HG02852 (cell line): ENCODE measurements around the gene MYO15A.

Experiments used
- ATAC-seq: cut with Tn5 transposase; IDR thresholded peaks from one replicate; pipeline ENCODE4 v1.9.1; 2021; ENCODE audit warnings: mild to moderate bottlenecking, moderate library complexity; ENCODE audit not compliant: unreplicated experiment

MYO15A gene

DNA sequence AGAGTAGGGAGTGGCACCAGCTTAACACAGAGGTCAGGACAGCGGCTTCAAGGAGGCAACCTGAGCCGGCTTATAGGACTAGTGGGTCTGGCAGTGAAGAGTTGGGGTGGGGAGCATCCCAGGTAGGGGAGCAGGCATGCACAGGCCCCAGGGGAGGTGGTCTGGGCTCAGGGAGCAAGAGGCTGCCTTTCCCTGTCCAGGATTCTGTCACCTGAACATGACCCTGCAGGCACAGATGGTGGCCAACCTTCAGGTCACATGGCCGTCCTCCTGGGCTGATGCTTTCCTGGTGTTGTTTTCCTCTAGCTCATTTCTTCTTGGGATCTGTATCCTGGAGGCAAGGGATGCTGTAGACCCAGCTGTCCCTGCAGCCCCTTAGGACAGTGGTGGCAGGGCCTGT is 3.5 kb upstream of the MYO15A start:
- ATAC-seq: no peak

DNA sequence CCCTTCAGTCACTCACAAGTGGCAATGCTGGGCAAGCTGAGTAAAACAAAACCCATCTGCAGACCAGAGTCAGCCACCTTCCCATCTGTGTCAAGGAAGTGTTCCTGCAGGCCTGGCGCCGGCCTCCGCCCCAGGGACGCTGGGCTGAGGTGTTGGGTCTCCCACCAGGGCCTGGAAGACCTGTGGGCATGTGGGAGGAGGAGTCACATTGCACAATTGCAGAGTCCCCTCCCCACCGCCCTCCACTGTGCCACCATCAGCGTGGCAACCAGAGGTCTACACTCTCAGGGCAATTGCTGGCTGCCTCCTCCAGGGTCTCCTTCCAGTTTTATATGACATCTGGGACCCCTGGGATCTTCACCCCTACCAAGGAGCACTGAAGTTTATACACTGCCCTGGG is 3.0 kb upstream of the MYO15A start:
- no peak for ATAC-seq

DNA sequence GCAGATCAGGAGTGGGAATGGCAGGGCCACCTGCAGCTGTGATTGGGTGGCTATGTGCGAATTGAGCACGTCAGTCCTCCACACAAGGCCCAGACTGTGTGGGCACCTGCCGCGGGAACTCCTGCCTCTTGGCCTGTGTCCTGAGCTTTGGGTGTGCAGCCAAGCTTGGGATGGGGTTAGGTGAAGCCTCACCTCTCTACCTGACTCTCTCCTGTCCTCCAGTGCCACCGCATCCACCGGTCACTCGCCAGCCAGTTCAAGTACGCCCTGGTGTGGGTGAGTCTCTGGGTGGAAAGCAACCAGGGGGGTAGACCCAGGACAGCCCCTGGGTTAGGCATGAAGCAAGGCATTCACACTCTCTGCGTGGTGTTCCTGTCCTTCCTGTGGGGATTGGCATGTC is 2.3 kb upstream of the MYO15A start:
- no peak for ATAC-seq

DNA sequence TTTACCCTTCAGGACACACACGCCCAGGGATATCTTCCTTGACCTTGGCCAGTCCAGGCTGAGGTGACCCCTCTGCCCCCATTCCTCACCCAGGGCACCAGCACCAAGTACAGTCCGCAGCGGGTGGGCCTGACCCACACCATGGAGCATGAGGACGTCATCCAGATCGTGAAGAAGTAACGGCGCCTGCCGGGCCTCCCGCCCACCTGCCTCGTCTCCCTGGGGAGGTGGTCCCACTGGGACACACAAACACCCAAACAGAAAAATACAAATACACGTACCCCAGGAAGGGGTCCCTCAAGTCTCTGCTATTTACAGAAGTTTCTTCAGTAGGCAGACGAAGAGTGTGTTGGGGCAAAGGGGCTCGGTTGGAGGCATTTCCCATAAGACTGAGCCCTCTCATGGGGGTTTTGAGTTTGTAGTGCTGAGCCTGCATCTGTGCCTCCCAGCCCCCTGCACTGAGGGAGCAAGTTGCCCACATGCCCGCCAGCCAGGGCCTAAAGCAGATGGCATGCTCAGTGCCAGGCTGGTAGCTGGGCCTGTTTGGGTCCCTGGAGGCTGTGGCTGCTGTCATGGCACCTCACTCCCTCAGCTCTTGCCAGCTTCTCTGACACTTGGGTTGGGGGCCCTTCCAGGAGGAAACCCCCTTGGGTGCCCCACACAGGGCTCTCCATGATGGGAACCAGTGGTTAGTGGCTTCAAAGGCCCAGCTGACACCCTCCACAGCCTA is 1.3 kb upstream of the MYO15A start:
- no peak for ATAC-seq

DNA sequence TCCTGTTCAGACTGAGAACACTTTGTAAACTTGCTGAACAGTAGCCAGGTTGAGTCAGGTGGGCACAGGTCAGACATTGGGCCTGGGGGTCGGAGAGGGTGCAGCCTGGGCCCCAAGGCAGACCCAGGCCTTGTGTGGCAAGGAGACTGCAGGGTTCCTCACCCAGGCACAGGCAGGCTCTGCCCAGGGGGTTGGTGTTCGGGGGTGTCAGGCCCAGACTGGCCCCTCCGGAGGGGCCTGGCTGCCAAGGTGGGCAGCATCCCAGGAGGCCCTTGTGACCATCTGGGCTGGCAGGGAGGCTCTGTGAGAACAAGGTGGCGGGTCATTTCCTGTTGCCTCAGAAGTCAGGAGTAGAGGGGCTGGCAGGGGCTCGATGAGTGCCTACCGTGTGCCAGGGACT is 585 bp upstream of the MYO15A start:
- ATAC-seq: no peak

DNA sequence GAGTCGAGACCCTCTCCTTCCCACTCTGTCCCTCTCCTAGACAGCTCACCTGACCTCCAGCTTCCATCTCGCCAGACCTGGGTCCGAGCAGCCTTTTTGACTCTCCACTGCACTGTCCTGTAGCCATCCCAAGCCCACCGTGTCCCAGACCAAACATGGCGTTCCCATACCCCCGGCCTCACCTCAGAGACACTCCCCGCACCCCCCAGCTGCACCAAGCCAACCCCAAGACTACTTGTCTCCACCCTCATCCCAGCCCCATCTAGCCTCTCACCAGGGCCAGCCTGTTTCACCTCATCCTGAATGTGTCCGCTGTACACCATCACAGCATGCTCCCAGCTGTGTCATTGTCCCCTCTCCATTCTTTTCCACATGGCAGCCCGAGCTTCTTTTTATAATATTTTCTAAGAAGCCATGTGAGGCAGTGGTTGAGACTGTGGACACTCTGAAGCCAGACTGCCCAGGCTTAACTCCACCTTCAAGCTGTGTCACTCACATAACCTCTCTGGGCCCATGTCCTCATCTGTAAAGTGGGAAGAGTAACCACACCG is 1.5 kb downstream of the MYO15A start:
- ATAC-seq: no peak

DNA sequence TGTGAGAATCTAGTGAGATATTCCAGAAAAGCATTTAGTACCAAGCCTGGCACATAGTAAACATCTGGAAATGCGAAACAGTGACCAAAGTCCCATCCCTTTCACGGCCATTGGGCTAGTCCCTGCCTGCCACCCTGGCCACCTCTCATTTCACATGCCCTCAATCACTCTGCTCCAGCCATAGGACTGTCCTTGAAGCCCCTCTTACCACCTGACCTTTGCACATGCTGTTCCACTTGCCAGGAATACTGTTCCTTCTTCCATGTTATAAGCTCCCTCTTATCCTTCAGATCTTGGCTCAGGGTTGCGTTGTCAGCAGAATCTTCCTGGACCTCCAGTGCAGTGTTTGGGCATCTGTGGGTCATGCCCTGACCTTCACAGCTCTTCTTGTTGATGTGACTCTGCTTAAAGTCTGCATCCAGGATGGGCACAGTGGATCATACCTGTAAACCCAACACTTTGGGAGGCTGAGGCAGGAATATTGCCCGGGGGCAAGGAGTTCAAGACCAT is 2.1 kb downstream of the MYO15A start:
- no peak for ATAC-seq

DNA sequence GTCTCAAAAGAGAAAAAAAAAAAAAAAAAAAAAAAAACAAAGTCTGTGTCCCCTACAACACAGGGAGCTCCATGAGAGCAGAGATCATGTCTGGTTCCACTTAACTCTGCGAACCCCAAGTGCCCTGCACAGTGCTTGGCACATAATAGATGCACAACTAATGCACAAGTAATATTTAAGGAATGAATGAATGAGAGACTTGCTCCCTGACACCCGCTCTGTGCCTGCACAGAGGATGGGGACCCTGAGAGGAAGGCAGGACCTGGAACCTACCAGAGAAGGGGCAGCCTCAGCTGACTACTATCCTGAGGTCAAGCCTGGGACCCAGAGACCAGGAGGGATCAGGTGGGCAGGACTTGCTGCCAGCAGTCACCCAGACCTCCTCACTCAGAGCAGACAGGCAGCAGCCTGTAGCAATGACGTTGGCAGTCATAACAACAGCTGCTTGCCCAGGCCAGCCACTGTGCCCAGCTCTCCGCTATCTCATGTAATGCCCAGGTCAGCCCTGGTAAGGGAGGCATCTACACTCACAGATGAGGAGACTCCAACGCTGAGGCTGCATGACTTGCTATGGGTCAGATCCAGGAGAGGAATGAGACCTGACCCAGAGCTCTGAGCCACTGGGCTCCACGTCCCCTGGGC is 2.9 kb downstream of the MYO15A start:
- ATAC-seq: no peak

DNA sequence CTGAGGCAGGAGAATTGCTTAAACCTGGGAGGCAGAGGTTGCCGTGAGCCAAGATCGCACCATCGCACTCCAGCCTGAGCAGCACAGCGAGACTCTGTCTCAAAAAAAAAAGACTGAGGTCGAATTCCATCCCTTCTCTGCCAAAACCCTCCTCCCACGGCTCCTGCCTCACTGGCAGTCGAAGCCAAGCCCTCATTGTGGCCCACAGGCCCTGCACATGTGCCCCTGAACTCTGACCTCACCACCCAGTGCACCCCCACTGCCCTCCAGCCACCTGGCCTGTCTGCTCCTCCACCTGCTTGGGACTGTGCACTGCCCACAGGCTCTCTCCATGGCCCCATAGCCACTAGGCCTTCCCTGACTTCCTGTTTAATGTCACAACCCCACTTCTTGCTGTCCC is 7.0 kb downstream of the MYO15A start:
- ATAC-seq: no peak

DNA sequence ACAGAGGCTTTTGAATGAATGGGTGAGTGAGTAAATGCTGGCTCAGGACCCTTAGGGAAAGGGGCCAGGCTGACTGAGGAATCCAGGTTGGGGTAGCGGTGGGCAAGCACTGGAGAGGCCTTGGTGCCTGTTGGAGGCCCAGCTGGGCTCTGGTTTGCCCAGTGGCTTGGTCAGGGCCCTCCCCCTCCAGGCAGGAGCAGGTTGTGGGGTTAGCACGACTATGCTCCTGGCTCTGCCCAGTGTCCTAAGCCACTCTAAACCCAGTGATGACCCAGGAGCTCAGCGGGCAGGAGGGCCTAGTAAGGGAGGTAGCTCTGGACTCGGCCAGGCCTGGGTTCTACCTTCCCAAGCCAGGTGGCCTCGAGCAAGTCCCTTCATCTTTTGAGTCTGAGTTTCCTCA is 7.5 kb downstream of the MYO15A start:
- ATAC-seq: no peak

DNA sequence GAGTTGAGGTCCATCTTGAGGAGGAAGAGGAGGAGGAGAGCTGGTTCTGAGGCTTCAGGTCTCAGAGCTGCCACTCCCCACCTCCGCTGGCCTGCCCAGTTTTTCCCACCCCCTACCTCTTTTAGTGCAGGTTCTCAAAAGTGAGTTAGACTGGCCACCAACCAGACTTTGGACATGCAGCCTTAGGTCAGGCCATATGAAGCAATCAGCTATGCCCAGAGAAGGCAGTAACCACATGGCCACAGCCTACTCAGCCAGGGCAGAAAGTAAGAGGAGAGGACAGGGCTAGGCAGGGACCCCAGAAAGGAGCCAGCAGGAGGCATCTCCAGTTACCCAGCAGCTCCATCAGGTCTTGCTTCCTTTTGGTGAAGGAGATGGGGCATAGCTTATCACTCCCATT is 9.0 kb downstream of the MYO15A start:
- ATAC-seq: no peak

DNA sequence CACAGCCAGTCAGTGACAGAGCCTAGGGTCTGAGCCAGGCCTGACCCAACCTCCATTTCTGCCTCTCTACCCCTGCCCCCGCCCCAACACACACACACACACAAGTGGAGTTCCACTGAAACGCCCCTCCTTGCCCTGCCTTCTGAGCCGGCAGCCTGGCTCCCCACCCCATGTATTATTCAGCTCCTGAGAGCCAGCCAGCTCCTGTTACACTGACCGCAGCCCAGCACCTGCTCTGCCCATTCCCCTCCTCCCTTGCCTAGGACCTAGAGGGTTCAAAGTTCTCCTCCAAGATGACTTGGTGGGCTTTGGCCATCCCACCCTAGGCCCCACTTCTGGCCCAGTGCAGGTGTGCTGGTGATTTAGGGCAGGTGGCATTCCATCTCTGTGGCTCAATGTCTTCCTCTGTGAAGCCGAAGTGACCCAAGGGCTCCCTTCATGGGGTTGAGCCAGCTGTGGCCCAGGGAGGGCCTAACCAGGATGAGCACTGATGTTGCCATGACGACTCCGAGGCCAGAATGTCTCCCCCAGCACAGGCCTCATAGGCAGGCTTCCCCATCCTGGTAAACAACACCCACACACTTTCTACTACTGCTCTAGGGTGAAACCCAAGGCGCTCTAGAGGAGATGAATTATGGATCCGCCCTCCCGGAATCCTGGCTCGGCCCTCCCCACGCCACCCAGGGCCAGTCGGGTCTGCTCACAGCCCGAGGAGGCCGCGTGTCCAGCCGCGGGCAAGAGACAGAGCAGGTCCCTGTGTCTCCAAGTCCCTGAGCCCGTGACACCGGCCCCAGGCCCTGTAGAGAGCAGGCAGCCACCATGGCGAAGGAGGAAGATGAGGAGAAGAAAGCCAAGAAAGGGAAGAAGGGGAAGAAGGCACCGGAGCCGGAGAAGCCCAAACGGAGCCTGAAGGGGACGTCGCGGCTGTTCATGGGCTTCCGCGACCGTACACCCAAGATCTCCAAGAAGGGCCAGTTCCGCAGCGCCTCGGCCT is 9.7 kb downstream of the MYO15A start:
- no peak for ATAC-seq

DNA sequence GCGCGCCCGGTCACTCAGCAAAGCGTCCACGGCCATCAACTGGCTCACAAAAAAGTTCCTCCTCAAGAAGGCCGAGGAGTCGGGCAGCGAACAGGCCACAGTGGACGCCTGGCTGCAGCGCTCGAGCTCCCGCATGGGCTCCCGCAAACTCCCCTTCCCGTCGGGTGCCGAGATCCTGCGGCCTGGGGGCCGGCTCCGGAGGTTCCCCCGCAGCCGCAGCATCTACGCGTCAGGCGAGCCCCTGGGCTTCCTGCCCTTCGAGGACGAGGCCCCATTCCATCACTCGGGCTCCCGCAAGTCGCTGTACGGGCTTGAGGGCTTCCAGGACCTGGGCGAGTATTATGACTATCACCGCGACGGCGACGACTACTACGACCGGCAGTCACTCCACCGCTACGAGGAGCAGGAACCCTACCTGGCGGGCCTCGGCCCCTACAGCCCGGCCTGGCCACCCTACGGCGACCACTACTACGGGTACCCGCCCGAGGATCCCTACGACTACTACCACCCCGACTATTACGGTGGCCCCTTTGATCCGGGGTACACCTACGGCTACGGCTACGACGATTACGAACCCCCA is 10.7 kb downstream of the MYO15A start:
- ATAC-seq: no peak

DNA sequence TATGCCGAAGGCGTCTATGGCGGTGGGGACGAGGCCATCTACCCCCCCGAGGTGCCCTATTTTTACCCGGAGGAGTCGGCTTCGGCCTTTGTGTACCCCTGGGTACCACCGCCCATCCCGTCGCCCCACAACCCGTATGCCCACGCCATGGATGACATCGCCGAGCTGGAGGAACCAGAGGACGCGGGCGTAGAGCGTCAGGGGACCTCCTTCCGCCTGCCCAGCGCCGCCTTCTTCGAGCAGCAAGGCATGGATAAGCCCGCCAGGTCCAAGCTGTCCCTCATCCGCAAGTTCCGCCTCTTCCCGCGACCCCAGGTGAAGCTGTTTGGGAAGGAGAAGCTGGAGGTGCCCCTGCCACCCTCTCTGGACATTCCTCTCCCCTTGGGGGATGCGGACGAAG is 11.4 kb downstream of the MYO15A start:
- ATAC-seq: no peak

DNA sequence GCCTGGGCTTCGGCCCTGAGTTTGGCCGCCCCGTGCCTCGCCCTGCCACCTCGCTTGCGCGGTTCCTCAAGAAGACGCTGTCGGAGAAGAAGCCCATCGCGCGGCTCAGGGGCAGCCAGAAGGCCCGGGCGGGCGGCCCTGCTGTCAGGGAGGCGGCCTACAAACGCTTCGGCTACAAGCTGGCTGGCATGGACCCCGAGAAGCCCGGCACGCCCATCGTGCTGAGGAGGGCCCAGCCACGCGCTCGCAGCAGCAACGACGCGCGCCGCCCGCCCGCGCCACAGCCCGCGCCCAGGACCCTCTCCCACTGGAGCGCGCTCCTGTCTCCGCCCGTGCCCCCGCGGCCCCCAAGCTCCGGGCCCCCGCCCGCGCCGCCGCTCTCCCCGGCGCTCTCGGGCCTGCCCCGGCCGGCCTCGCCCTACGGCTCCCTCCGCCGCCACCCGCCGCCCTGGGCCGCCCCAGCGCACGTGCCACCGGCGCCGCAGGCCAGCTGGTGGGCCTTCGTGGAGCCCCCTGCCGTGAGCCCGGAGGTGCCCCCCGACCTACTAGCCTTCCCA is 12.0 kb downstream of the MYO15A start:
- ATAC-seq: no peak

DNA sequence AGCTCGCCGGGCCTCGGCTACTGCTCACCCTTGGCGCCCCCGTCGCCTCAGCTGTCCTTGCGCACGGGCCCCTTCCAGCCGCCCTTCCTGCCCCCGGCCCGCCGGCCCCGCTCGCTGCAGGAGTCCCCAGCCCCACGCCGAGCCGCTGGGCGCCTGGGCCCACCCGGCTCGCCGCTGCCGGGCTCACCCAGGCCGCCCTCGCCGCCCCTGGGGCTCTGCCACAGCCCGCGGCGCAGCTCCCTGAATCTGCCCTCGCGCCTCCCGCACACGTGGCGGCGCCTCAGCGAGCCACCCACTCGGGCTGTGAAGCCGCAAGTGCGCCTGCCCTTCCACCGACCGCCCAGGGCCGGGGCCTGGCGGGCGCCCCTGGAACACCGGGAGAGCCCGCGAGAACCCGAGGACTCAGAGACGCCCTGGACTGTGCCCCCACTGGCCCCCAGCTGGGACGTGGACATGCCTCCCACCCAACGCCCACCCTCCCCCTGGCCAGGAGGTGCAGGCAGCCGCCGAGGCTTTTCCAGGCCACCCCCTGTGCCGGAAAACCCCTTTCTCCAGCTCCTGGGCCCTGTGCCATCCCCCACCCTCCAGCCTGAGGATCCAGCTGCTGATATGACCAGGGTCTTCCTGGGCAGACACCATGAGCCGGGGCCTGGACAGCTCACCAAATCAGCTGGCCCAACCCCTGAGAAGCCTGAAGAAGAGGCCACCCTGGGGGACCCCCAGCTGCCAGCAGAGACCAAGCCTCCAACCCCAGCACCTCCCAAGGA is 12.8 kb downstream of the MYO15A start:
- ATAC-seq: no peak

DNA sequence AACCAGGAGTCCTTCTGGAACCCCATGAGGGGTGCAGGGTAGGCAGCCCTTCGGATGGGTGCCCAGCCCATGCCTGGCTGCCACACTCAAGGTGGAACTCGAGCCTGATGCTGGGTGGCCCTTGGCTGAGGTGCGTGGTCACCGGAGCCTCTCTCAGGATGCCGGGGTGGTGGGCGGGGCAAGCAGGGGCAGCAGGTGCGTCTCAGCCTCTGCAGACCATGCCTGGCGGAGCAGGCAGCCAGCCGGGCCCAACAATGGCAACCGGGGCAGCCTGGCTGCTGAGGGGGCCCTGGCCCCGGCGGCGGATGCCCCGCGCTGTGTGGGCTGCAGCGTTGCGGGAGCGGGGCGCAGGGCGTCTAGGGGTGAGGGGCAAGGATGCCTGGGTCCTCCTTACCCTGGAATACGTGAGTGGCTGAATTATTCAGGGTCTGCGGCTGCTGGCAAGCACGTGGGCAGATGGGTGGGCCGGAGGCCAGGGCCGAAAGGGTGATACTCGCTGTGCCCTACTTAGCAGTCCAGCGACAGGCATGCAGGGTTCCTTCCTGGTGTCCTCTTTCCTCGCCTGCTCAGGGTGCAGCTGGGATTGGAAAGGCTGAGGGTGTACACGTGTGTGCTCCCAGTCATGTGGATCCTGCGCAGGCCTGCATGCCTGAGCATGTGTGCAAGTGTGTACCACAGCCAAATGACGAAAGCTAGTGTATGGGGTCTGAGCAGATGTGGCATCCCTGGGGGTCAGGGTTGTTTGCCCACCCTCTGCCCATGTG is 14.6 kb downstream of the MYO15A start:
- no peak for ATAC-seq

DNA sequence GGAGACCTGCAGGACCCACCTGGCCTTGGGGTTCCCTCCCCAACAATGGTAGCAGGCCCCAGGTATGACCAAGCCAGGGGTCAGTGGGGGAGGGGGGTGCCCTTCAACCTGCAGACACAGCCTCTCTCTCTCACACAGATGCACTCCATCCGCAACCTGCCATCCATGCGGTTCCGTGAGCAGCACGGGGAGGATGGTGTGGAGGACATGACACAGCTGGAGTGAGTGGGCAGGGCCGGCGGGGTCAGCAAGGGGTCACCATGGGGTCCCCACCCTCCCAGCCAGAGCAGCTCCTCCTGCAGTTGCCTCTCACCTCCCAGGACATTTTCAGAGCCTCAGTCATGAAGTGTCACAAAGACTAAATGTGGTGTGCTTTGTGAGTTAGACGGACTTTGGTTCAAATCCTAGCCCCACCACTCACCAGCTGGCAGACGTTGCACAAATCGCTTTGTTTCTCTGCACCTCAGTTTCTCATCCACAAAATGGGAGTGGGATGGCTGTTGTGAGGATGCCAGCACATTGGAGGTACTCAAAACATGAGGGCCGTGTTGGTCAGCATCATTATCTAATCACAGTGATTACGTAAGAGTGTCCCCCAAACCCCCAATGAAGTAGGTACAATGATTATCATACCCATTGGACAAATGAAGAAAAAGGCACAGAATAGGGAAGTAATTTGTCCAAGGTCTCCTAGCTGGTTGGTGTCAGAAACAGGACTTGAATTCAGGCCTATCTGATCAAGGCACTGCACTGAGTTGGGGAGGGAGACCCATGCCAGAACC is 16.0 kb downstream of the MYO15A start:
- no peak for ATAC-seq
